NB4 (cell line): ENCODE data around the gene CMTM1.

ENCODE experiments used
- DNase-seq: peaks from one replicate; pipeline ENCODE4 v3.0.0; 2010; ENCODE audit warnings: low read depth
- H3K4me3 ChIP-seq: one replicate; pipeline ENCODE4 v1.5.1; 2011; ENCODE audit warnings: mild to moderate bottlenecking, low read depth, low read length, moderate library complexity
- CTCF ChIP-seq: IDR thresholded peaks from one replicate; pipeline ENCODE4 v1.5.1; 2012; ENCODE audit warnings: low read depth, low read length
- MAX ChIP-seq: IDR thresholded peaks from 2 replicates; pipeline ENCODE4 v1.6.1; 2011; ENCODE audit warnings: low read depth, low read length
- MYC ChIP-seq: IDR thresholded peaks from 2 replicates; pipeline ENCODE4 v1.6.1; 2011; ENCODE audit warnings: low read depth, low read length
- POLR2A ChIP-seq: IDR thresholded peaks from 2 replicates; pipeline ENCODE4 v1.6.1; 2011; ENCODE audit warnings: mild to moderate bottlenecking; ENCODE audit not compliant: insufficient read length; ENCODE audit errors: extremely low read depth

CMTM1 gene

GRCh38 chr16:66616169-66616568 lies 49.9 kb downstream of the CMTM1 start:
- no peak for DNase-seq
- H3K4me3 ChIP-seq, result no peak overlapping the region
- TF ChIP-seq POLR2A, result no peak
- no peak for TF ChIP-seq CTCF
- no peak for TF ChIP-seq MAX
- no peak for TF ChIP-seq MYC

GRCh38 chr16:66616592-66616991 lies 50.4 kb downstream of the CMTM1 start:
- no peak for TF ChIP-seq CTCF
- no peak for TF ChIP-seq MYC
- no peak for TF ChIP-seq POLR2A
- no peak for TF ChIP-seq MAX
- DNase-seq, result no peak
- no peak overlapping the region for H3K4me3 ChIP-seq

- DNase-seq, result no peak
- H3K4me3 ChIP-seq, result no peak overlapping the region
- TF ChIP-seq MAX (no peak), CTCF (no peak), MYC (no peak), POLR2A (no peak)
Measured at GRCh38 chr16:66617010-66617434, 50.8 kb downstream of the CMTM1 start.

- H3K4me3 ChIP-seq, result no peak overlapping the region
- no peak for DNase-seq
- TF ChIP-seq MYC, result no peak
- no peak for TF ChIP-seq CTCF
- TF ChIP-seq MAX, result no peak
- TF ChIP-seq POLR2A, result no peak
Measured at GRCh38 chr16:66617728-66618127, 51.5 kb downstream of the CMTM1 start.

GRCh38 chr16:66618588-66619375 lies 52.5 kb downstream of the CMTM1 start:
- DNase-seq, result no peak
- no peak for TF ChIP-seq POLR2A
- no peak for TF ChIP-seq MAX
- TF ChIP-seq MYC, result no peak
- no peak for TF ChIP-seq CTCF

More at GRCh38 chr16:66618588-66619375, 52.5 kb downstream of the CMTM1 start:
- H3K4me3 ChIP-seq, result no peak overlapping the region
